GM12874 (cell line): ENCODE measurements around the gene CNTN4.

Experiments used
- CTCF ChIP-seq: IDR thresholded peaks from 2 replicates; pipeline ENCODE4 v1.5.1; 2011; ENCODE audit warnings: low read depth, mild to moderate bottlenecking, control low read depth, low read length, moderate library complexity; ENCODE audit not compliant: insufficient read depth

CNTN4 gene

GRCh38 chr3:2317521-2317920 is 218.9 kb downstream of the CNTN4 start:
- no peak for TF ChIP-seq CTCF

GRCh38 chr3:2334921-2335320 is 236.3 kb downstream of the CNTN4 start:
- TF ChIP-seq CTCF = no peak

- TF ChIP-seq CTCF = no peak
Observed at GRCh38 chr3:2343031-2343682, 244.5 kb downstream of the CNTN4 start.

- TF ChIP-seq CTCF = no peak
Observed at GRCh38 chr3:2352134-2352762, 253.6 kb downstream of the CNTN4 start.

- TF ChIP-seq CTCF = no peak
Observed at GRCh38 chr3:2354702-2355101, 256.0 kb downstream of the CNTN4 start.

GRCh38 chr3:2356298-2356950 is 257.8 kb downstream of the CNTN4 start:
- TF ChIP-seq CTCF = no peak

- no peak for TF ChIP-seq CTCF
Observed at GRCh38 chr3:2360815-2361214, 262.1 kb downstream of the CNTN4 start.
